Measurements from ENCODE around the gene TRIM7.
A peak's percentile ranks its signal among the peaks of the same experiment; 100 is the strongest.
"Not testable (repeated sequence)": the region's sequence is repeated elsewhere in the genome, so short reads cannot be mapped to it uniquely, and the experiment has no call there.

The TRIM7 gene

DNA sequence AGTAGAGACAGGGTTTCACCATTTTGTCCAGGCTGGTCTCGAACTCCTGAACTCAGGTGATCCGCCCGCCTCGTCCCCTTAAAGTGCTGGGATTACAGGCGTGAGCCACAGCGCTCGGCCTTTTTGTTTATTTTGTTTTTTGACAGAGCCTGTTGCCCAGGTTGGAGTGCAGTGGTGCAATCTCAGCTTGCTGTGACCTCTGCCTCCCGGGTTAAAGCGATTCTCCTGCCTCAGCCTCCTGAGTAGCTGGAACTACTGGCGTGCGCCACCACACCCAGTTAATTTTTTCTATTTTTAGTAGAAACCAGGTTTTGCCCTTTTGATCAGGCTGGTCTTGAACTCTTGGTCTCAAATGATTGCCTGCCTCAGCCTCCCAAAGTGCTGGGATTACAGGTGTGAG lies 5.2 kb upstream of the TRIM7 start:
- H3K36me3 ChIP-seq (ENCODE audit: control insufficient read depth, insufficient read depth, low read length); H3K9me3 ChIP-seq (ENCODE audit: control insufficient read depth, insufficient read depth, low read depth, low read length); H3K4me3 ChIP-seq (ENCODE audit: low read depth, low read length); H3K27ac ChIP-seq (ENCODE audit: low read depth, low read length); H3K4me1 ChIP-seq (ENCODE audit: control insufficient read depth, insufficient read depth, low read length); H3K9ac ChIP-seq (ENCODE audit: low read length): not testable (repeated sequence)
- H3K27me3 ChIP-seq (ENCODE audit: control insufficient read depth, insufficient read depth, low read length): peaks cover 27% of the 10 kb centered on the region

DNA sequence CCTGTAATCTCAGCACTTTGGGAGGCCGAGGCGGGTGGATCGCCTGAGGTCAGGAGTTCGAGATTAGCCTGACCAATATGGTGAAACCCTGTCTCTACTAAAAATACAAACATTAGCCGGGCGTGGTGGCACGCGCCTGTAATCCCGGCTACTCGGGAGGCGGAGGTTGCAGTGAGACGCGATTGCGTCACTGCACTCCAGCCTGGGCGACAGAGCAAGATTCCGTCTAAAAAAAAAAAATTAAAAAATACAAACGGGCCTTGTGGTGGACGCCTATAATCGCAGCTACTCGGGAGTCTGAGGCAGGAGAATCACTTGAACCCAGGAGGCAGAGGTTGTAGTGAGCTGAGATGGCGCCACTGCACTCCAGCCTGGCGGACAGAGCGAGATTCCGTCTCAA lies 4.0 kb upstream of the TRIM7 start:
- not testable (repeated sequence) for H3K9me3 ChIP-seq (ENCODE audit: control insufficient read depth, insufficient read depth, low read depth, low read length); H3K36me3 ChIP-seq (ENCODE audit: control insufficient read depth, insufficient read depth, low read length); H3K4me3 ChIP-seq (ENCODE audit: low read depth, low read length); H3K27ac ChIP-seq (ENCODE audit: low read depth, low read length); H3K4me1 ChIP-seq (ENCODE audit: control insufficient read depth, insufficient read depth, low read length); H3K9ac ChIP-seq (ENCODE audit: low read length)
- peaks cover 39% of the 10 kb centered on the region for H3K27me3 ChIP-seq (ENCODE audit: control insufficient read depth, insufficient read depth, low read length)

DNA sequence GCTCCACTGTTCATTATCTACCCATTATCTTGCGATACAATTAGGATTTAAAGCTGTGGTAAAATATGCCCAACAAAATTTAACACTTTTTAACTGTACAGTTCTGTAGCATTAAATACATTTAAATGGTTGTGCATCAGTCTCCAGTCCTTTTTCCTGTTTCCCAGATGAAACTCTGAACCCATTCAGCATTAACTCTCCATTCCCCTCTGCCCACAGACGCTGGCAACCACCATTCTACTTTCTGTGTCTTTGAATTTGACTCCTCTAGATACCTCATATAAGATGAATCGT lies 2.9 kb upstream of the TRIM7 start:
- no peaks in the 10 kb centered on the region for H3K36me3 ChIP-seq (ENCODE audit: control insufficient read depth, insufficient read depth, low read length)
- peaks cover 41% of the 10 kb centered on the region for H3K27me3 ChIP-seq (ENCODE audit: control insufficient read depth, insufficient read depth, low read length)
- no peaks in the 10 kb centered on the region for H3K9me3 ChIP-seq (ENCODE audit: control insufficient read depth, insufficient read depth, low read depth, low read length)
- no peak overlapping the region for H3K9ac ChIP-seq (ENCODE audit: low read length)
- H3K27ac ChIP-seq (ENCODE audit: low read depth, low read length): no peak overlapping the region
- H3K4me1 ChIP-seq (ENCODE audit: control insufficient read depth, insufficient read depth, low read length): 0 out of 2 replicates have a peak, but pooled peaks cover 7% of the 10 kb centered on the region
- H3K4me3 ChIP-seq (ENCODE audit: low read depth, low read length): peak overlapping the region; percentile 80

DNA sequence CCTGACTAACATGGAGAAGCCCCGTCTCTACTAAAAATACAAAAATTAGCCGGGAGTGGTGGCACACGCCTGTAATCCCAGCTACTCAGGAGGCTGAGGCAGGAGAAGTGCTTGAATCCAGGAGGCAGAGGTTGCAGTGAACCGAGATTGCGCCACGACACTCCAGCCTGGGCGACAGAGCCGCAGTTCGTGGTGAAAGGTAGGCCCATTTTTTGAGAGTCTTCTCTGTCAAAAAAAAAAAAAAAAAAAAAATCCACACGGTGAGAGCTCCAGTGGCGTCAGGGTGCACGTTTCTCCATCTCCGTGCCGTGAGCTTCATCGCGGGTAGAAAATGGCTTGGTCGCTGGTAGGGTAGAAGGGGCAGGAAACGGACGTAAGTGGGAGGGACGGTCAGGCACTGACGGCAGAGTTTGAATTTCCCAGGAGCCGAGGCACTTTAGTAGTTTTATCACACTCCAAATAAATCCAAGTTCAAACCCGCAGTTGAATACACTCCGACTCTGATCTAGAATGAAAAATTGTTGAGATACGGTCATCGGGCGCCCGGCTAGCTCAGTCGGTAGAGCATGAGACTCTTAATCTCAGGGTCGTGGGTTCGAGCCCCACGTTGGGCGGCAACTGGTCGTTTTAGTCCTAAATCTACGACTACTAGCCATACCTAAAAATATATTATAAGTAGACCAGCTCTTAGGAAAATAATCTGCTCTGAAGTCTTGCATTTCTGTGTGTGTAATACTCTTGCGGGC lies 2.4 kb upstream of the TRIM7 start:
- Histone ChIP-seq H3K4me1 (ENCODE audit: control insufficient read depth, insufficient read depth, low read length) (0 out of 2 replicates have a peak, but pooled peaks cover 7% of the 10 kb centered on the region), H3K36me3 (ENCODE audit: control insufficient read depth, insufficient read depth, low read length) (no peaks in the 10 kb centered on the region), H3K9ac (ENCODE audit: low read length) (peak overlapping the region; percentile 45), H3K4me3 (ENCODE audit: low read depth, low read length) (peak overlapping the region; percentile 80), H3K27me3 (ENCODE audit: control insufficient read depth, insufficient read depth, low read length) (peaks cover 41% of the 10 kb centered on the region), H3K9me3 (ENCODE audit: control insufficient read depth, insufficient read depth, low read depth, low read length) (no peaks in the 10 kb centered on the region), H3K27ac (ENCODE audit: low read depth, low read length) (no peak overlapping the region; the same call in 1 of the 2 replicates)

DNA sequence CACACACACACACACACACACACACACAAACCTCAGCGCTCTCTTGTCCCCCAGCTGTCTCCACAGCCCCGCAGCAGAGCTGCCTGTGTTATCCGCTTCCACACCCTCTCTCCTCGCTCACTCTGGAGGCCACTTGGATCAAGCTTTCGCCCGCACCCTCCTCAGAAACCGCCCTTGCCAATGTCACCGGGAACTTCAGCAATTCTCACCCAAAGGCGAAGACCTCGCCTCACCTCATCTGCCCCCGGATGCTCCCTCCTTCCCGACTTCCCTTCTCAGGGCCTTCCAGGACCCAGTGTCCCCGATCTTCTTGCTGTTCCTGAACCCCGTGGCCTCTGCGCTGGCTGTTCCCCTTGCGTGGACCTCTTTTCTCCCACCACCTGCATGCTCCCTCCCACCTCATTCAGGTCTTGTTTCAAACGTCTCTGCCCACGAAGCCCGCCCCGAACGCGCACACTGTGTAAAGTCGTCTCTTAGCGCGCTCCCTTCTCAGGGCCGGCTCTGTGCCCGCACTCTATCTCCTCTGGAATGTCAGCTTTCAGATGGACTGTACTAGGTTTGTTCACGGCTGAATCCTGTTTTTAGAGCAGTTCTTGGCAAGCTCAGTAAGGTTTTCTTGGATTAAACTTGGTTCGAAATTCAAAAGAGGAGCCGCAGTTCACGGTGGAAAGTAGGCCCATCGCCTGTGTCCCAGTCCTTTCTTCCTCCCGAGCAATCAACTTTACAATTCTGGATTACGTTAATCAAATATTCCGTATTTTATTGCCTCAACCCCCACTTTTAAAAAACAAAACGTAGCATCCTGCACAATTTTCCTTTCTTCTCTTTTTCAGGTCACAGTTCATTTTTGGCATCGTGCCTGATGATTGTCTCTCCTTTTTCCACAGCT lies 1.0 kb upstream of the TRIM7 start:
- H3K4me1 ChIP-seq (ENCODE audit: control insufficient read depth, insufficient read depth, low read length): peaks cover 11% of the 10 kb centered on the region; the same call in 1 of the 2 replicates
- no peaks in the 10 kb centered on the region for H3K36me3 ChIP-seq (ENCODE audit: control insufficient read depth, insufficient read depth, low read length)
- H3K9ac ChIP-seq (ENCODE audit: low read length): peak overlapping the region; percentile 42
- H3K27ac ChIP-seq (ENCODE audit: low read depth, low read length): no peak overlapping the region
- H3K9me3 ChIP-seq (ENCODE audit: control insufficient read depth, insufficient read depth, low read depth, low read length): no peaks in the 10 kb centered on the region
- H3K4me3 ChIP-seq (ENCODE audit: low read depth, low read length): peak overlapping the region; percentile 80
- peaks cover 54% of the 10 kb centered on the region for H3K27me3 ChIP-seq (ENCODE audit: control insufficient read depth, insufficient read depth, low read length)

DNA sequence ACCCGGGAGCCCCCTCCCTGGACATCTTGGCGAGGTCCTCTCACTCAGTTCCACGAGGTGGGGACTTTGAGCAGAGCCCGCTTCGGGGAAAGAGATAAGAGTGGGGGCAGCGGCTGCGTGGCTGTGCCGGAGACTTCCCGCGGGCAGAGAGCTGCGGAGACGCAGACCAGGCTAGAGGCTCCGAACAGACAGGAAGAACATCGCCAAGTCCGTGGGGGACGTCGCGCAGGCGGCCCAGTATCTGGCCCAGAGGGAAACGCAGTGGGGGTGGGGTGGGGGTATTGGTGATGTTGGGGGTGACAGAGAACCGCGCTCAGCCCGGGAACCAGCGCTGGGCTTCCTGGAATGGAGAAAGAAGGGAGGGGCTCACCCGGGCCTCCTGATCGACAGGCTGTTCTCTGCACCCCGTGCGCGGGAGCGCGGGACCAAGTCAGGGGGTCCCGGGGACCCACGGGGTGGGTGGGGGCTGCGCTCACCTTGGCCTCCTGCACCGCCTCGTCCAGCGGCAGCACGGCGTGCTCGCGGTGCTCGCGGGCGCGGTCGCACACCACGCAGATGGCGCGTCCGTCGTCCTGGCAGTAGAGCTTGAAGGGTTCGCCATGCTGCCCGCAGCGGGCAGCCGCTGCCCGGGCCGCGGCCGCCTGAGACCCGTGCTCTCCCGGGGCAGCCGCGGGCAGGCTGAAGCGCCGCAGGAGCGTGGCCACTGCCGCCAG lies 727 bp downstream of the TRIM7 start:
- no peak overlapping the region for H3K27ac ChIP-seq (ENCODE audit: low read depth, low read length)
- H3K27me3 ChIP-seq (ENCODE audit: control insufficient read depth, insufficient read depth, low read length): peaks cover 71% of the 10 kb centered on the region
- H3K9me3 ChIP-seq (ENCODE audit: control insufficient read depth, insufficient read depth, low read depth, low read length): no peaks in the 10 kb centered on the region
- H3K4me1 ChIP-seq (ENCODE audit: control insufficient read depth, insufficient read depth, low read length): peaks cover 28% of the 10 kb centered on the region
- H3K36me3 ChIP-seq (ENCODE audit: control insufficient read depth, insufficient read depth, low read length): no peaks in the 10 kb centered on the region
- peak overlapping the region; percentile 80 for H3K4me3 ChIP-seq (ENCODE audit: low read depth, low read length)
- H3K9ac ChIP-seq (ENCODE audit: low read length): no peak overlapping the region

DNA sequence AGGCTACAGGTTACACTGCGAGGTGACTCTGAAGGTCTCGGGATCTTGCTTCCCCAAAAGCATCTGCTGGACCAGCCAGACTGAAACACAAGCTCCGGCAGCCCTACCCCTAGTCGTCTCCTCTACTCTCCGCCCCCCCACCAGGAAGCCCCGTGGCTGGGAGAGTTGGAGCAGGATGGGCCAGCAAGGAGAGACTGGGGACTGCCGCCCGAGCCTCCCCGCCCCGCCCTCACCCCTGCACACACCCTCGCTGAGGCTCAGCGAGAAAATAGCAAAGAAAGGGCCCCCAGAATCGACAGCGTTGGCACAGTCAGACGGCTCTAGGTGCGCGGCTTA lies 1.3 kb downstream of the TRIM7 start:
- no peak overlapping the region for H3K27ac ChIP-seq (ENCODE audit: low read depth, low read length)
- H3K9ac ChIP-seq (ENCODE audit: low read length): no peak overlapping the region
- no peaks in the 10 kb centered on the region for H3K9me3 ChIP-seq (ENCODE audit: control insufficient read depth, insufficient read depth, low read depth, low read length)
- peak overlapping the region; percentile 80 for H3K4me3 ChIP-seq (ENCODE audit: low read depth, low read length)
- peaks cover 75% of the 10 kb centered on the region for H3K27me3 ChIP-seq (ENCODE audit: control insufficient read depth, insufficient read depth, low read length)
- peaks cover 34% of the 10 kb centered on the region for H3K4me1 ChIP-seq (ENCODE audit: control insufficient read depth, insufficient read depth, low read length)
- H3K36me3 ChIP-seq (ENCODE audit: control insufficient read depth, insufficient read depth, low read length): no peaks in the 10 kb centered on the region

DNA sequence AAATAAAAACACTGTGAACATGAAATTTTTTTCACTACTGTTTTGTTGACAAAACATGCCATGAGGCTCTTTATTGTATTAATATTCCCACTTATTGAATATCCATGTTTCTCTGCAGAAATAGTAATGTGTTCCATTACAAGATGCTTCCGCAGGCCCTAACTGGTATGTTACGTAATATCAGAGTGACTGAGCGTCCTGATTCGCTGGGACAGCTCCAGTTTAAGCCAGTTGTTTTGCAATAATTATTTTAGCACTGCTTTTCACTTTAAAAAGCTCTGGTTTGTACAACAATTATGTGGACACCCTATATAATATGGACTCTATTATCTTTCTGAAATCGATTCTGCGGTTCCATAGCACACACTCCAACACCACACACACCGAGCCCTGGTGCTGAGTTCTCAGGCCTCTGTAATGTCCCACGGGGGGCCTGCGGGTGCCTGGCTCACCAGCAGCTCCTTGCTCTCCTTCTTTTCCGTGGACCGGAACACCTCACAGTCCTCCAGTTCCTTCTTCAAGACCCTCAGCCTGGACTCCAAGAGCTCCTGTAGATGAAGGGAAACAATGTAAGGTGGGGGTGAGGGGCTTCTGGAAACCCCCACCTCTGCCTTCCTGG lies 1.8 kb downstream of the TRIM7 start:
- Histone ChIP-seq H3K9ac (ENCODE audit: low read length) (no peak overlapping the region), H3K9me3 (ENCODE audit: control insufficient read depth, insufficient read depth, low read depth, low read length) (no peaks in the 10 kb centered on the region), H3K27ac (ENCODE audit: low read depth, low read length) (no peak overlapping the region), H3K4me3 (ENCODE audit: low read depth, low read length) (peak overlapping the region; percentile 80), H3K36me3 (ENCODE audit: control insufficient read depth, insufficient read depth, low read length) (no peaks in the 10 kb centered on the region), H3K27me3 (ENCODE audit: control insufficient read depth, insufficient read depth, low read length) (peaks cover 75% of the 10 kb centered on the region), H3K4me1 (ENCODE audit: control insufficient read depth, insufficient read depth, low read length) (peaks cover 39% of the 10 kb centered on the region)

DNA sequence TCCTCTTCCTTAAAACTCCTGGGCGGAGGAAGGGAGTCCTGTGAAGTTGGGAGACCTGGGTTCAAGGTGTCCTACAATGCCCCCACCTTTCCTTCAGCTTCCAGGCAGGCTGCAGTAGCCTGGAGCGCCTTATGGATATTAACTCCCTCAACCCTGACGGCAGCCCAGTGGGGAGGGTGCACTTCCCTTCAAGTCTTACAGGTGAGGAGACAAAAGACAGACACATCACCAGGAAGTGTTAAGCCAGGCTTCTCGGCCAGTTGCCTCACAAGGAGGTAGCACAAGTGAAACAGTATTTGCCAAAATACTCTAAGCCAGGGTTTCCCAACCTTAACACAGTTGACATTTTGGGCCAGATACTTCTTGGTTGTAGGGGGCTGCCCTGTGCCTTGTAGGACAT lies 4.2 kb downstream of the TRIM7 start:
- H3K9me3 ChIP-seq (ENCODE audit: control insufficient read depth, insufficient read depth, low read depth, low read length): no peaks in the 10 kb centered on the region
- peaks cover 48% of the 10 kb centered on the region for H3K4me1 ChIP-seq (ENCODE audit: control insufficient read depth, insufficient read depth, low read length)
- H3K27me3 ChIP-seq (ENCODE audit: control insufficient read depth, insufficient read depth, low read length): peaks cover 70% of the 10 kb centered on the region
- H3K27ac ChIP-seq (ENCODE audit: low read depth, low read length): no peak overlapping the region
- H3K4me3 ChIP-seq (ENCODE audit: low read depth, low read length): no peak overlapping the region
- no peak overlapping the region for H3K9ac ChIP-seq (ENCODE audit: low read length)
- no peaks in the 10 kb centered on the region for H3K36me3 ChIP-seq (ENCODE audit: control insufficient read depth, insufficient read depth, low read length)

DNA sequence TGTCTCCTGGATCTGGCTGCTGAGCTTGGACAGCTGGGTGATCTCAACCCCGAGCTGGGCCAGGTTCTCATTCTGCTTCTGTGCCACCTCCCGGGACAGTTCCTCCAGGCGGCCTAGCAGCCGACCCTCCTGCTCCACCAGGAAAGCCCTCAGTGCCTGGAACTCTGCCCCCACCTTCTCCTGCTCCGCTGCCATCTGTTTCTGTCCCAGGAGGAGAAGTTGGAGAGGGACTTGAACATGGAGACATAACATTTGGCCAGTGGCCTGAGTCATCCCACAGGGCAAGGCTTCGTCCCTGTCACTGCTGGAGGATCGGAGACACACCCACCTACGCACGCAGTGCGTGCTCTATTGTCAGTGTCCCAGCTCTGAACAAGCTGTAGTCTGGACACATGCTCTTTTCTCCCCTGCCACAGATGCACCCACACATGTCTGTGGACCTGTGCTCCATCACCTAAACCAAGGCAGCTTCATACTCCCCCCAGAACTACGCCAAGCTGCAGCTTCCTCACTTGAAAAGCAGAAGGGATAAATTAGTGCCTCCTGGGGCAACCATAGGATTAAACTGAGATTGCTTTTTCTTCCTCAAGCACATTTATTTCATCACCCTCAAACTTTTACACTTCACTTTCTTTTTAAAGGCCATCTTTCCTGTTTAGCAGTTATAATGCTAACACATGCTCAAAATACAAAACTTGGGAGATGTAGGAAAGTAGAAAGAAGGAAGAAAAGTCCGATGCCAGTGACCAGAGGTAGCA lies 4.9 kb downstream of the TRIM7 start:
- Histone ChIP-seq H3K36me3 (ENCODE audit: control insufficient read depth, insufficient read depth, low read length) (no peaks in the 10 kb centered on the region), H3K27ac (ENCODE audit: low read depth, low read length) (no peak overlapping the region), H3K9me3 (ENCODE audit: control insufficient read depth, insufficient read depth, low read depth, low read length) (no peaks in the 10 kb centered on the region), H3K4me1 (ENCODE audit: control insufficient read depth, insufficient read depth, low read length) (peaks cover 43% of the 10 kb centered on the region), H3K4me3 (ENCODE audit: low read depth, low read length) (no peak overlapping the region), H3K9ac (ENCODE audit: low read length) (no peak overlapping the region), H3K27me3 (ENCODE audit: control insufficient read depth, insufficient read depth, low read length) (peaks cover 62% of the 10 kb centered on the region)

Measured in HUES6 (cell line).